HL-60 (cell line): ENCODE measurements around the gene SLC1A7.

Experiments
- DNase-seq, 2 experiments: peaks; one replicate each; pipeline ENCODE4 v3.0.0-alpha.2; 2010 to 2020; ENCODE audit warnings: low read depth in 1 of 2, low spot score in 1 of 2
- H3K27ac ChIP-seq: fragments of 250-450 bp; sonication (Bioruptor Pico); replicated peaks from 2 replicates; pipeline ENCODE4 v1.5.1; 2020; ENCODE audit warnings: mild to moderate bottlenecking, moderate library complexity
- H3K27me3 ChIP-seq: fragments of 250-450 bp; sonication (Bioruptor Pico); 2 replicates; pipeline ENCODE4 v1.5.1; 2021; ENCODE audit warnings: mild to moderate bottlenecking, moderate library complexity; ENCODE audit not compliant: insufficient read depth, poor library complexity, severe bottlenecking
- H3K4me3 ChIP-seq: replicated peaks from 2 replicates; pipeline ENCODE4 v1.5.1; 2011; ENCODE audit warnings: mild to moderate bottlenecking, control low read depth, low read length; ENCODE audit not compliant: insufficient read depth
- GABPA ChIP-seq: IDR thresholded peaks from 2 replicates; pipeline ENCODE4 v1.6.1; 2012; ENCODE audit warnings: low read depth
- POLR2AphosphoS5 ChIP-seq: IDR thresholded peaks from 2 replicates; pipeline ENCODE4 v1.6.1; 2012; ENCODE audit warnings: low read depth
- SPI1 ChIP-seq: IDR thresholded peaks from 2 replicates; pipeline ENCODE4 v1.6.1; 2012; ENCODE audit warnings: low read depth, mild to moderate bottlenecking, borderline replicate concordance
- TF ChIP-seq, protein P1 (sequence below): IDR thresholded peaks from one replicate; pipeline ENCODE4 v1.5.1; 2011; ENCODE audit warnings: low read length, control low read depth, inconsistent platforms; ENCODE audit not compliant: insufficient read depth
- TF ChIP-seq, protein P2 (sequence below): IDR thresholded peaks from 2 replicates; pipeline ENCODE4 v1.6.1; 2012; ENCODE audit warnings: low read depth; ENCODE audit not compliant: insufficient replicate concordance

SLC1A7 gene

GRCh38 chr1:53145051-53145600 is 2.7 kb upstream of the SLC1A7 start:
- no peak overlapping the region for H3K4me3 ChIP-seq
- TF ChIP-seq POLR2AphosphoS5 (no peak), GABPA (no peak), SPI1 (no peak)
- TF ChIP-seq, protein P1, sequence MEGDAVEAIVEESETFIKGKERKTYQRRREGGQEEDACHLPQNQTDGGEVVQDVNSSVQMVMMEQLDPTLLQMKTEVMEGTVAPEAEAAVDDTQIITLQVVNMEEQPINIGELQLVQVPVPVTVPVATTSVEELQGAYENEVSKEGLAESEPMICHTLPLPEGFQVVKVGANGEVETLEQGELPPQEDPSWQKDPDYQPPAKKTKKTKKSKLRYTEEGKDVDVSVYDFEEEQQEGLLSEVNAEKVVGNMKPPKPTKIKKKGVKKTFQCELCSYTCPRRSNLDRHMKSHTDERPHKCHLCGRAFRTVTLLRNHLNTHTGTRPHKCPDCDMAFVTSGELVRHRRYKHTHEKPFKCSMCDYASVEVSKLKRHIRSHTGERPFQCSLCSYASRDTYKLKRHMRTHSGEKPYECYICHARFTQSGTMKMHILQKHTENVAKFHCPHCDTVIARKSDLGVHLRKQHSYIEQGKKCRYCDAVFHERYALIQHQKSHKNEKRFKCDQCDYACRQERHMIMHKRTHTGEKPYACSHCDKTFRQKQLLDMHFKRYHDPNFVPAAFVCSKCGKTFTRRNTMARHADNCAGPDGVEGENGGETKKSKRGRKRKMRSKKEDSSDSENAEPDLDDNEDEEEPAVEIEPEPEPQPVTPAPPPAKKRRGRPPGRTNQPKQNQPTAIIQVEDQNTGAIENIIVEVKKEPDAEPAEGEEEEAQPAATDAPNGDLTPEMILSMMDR: no peak
- TF ChIP-seq, protein P2, sequence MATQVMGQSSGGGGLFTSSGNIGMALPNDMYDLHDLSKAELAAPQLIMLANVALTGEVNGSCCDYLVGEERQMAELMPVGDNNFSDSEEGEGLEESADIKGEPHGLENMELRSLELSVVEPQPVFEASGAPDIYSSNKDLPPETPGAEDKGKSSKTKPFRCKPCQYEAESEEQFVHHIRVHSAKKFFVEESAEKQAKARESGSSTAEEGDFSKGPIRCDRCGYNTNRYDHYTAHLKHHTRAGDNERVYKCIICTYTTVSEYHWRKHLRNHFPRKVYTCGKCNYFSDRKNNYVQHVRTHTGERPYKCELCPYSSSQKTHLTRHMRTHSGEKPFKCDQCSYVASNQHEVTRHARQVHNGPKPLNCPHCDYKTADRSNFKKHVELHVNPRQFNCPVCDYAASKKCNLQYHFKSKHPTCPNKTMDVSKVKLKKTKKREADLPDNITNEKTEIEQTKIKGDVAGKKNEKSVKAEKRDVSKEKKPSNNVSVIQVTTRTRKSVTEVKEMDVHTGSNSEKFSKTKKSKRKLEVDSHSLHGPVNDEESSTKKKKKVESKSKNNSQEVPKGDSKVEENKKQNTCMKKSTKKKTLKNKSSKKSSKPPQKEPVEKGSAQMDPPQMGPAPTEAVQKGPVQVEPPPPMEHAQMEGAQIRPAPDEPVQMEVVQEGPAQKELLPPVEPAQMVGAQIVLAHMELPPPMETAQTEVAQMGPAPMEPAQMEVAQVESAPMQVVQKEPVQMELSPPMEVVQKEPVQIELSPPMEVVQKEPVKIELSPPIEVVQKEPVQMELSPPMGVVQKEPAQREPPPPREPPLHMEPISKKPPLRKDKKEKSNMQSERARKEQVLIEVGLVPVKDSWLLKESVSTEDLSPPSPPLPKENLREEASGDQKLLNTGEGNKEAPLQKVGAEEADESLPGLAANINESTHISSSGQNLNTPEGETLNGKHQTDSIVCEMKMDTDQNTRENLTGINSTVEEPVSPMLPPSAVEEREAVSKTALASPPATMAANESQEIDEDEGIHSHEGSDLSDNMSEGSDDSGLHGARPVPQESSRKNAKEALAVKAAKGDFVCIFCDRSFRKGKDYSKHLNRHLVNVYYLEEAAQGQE: no peak
- H3K27ac ChIP-seq: no peak overlapping the region
- H3K27me3 ChIP-seq: no peaks in the 10 kb centered on the region
- DNase-seq: no peak

DNA sequence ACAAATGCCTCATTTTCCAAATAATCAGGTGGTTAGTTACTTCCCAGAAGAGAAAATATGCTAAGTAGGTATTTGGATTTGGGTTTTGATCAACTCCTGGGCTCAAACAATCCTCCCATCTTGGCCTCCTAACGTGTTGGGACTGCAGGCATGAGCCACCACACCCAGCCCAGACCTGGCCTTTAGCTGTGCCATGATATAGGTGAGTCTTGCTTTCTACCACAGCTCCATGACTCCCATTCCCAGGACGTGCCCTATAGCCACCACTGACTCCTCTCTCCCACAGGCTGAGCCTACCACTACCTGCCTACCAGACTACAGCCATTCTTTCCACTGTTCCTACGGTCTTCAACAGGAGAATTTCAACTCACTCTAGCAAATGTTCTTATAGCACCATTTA is 1.8 kb upstream of the SLC1A7 start:
- no peak for DNase-seq
- H3K4me3 ChIP-seq: no peak overlapping the region
- H3K27me3 ChIP-seq: no peaks in the 10 kb centered on the region
- TF ChIP-seq, protein P2: no peak
- TF ChIP-seq GABPA (no peak), POLR2AphosphoS5 (no peak)
- no peak overlapping the region for H3K27ac ChIP-seq

GRCh38 chr1:53143527-53143926 is 1.1 kb upstream of the SLC1A7 start:
- no peak for DNase-seq
- no peak for TF ChIP-seq POLR2AphosphoS5
- TF ChIP-seq, protein P1: no peak
- no peak for TF ChIP-seq SPI1
- TF ChIP-seq, protein P2: no peak
- no peak for TF ChIP-seq GABPA
- H3K27ac ChIP-seq: no peak overlapping the region
- no peak overlapping the region for H3K4me3 ChIP-seq
- H3K27me3 ChIP-seq: no peaks in the 10 kb centered on the region
